ENCODE data around the gene LRFN2. TPM values are rescaled to one million over a fixed set of nuclear protein-coding genes. Genes with fewer than 3 reads are reported as not detected.

The LRFN2 gene
- total and polyA plus RNA-seq, 2 experiments from 2014 or later, result 0.29 to 2.5 TPM

GRCh38 chr6:40535110-40535818 is 51.9 kb downstream of the LRFN2 start (continued):
- no peak for TF ChIP-seq ZNF462 (CRISPR knock-in tag; IDR thresholded peaks at IDR 0.05)
- no peak for TF ChIP-seq POLR2AphosphoS5 (IDR thresholded peaks at IDR 0.05; ENCODE audit: low read depth)
- no peak for TF ChIP-seq ETS1 (IDR thresholded peaks at IDR 0.05)

- no peak overlapping the region for H3K4me2 ChIP-seq
- H3K27ac ChIP-seq (ENCODE audit: low read depth), result no peak overlapping the region
- H3K4me1 ChIP-seq (ENCODE audit: insufficient read depth), result peaks cover 10% of the 10 kb centered on the region
- H3K36me3 Mint-ChIP-seq (ENCODE audit: low read depth), result 0 out of 3 replicates have a peak, but pooled peaks cover 3% of the 10 kb centered on the region
- H3K4me3 Mint-ChIP-seq, result no peak overlapping the region
- no peaks in the 10 kb centered on the region for H3K36me3 ChIP-seq (ENCODE audit: insufficient read depth)
- no peak overlapping the region for H3K4me3 ChIP-seq
- no peaks in the 10 kb centered on the region for H3K9me3 Mint-ChIP-seq
- ATAC-seq, result no peak
- peaks cover 9% of the 10 kb centered on the region for H3K27me3 Mint-ChIP-seq (ENCODE audit: insufficient read depth, low read depth, poor library complexity)
- H3F3A ChIP-seq (replicated peaks; ENCODE audit: low read depth), result no peaks in the 10 kb centered on the region
- H2AFZ ChIP-seq, result no peak overlapping the region
- DNase-seq (ENCODE audit: low spot score), result no peak
- no peaks in the 10 kb centered on the region for H3K9me2 ChIP-seq (ENCODE audit: insufficient read depth)
- no peaks in the 10 kb centered on the region for H4K20me1 ChIP-seq (replicated peaks; ENCODE audit: insufficient read depth)
- H3K27ac Mint-ChIP-seq, result no peak overlapping the region
- H3K27me3 ChIP-seq (ENCODE audit: insufficient read depth), result no peaks in the 10 kb centered on the region
- no peaks in the 10 kb centered on the region for H3K79me2 ChIP-seq (replicated peaks; ENCODE audit: insufficient read depth)
- H3K4me1 Mint-ChIP-seq, result peaks cover 23% of the 10 kb centered on the region
- TF ChIP-seq EZH2phosphoT487 (IDR thresholded peaks at IDR 0.05; ENCODE audit: unreplicated experiment) (no peak), CREB1 (CRISPR knock-in tag; IDR thresholded peaks at IDR 0.05; ENCODE audit: low read depth) (no peak), ZNF462 (CRISPR knock-in tag; IDR thresholded peaks at IDR 0.05) (no peak)
Observed at GRCh38 chr6:40532349-40533000, 54.7 kb downstream of the LRFN2 start.

Data from GM23338 (cell line).